Measurements from ENCODE around the gene ACLY. TPM values are rescaled to one million over a fixed set of nuclear protein-coding genes. Genes with fewer than 3 reads are reported as not detected.

ACLY gene
- total and polyA plus RNA-seq, 8 donors = 73.0 to 204 (median 87.3) TPM

DNA sequence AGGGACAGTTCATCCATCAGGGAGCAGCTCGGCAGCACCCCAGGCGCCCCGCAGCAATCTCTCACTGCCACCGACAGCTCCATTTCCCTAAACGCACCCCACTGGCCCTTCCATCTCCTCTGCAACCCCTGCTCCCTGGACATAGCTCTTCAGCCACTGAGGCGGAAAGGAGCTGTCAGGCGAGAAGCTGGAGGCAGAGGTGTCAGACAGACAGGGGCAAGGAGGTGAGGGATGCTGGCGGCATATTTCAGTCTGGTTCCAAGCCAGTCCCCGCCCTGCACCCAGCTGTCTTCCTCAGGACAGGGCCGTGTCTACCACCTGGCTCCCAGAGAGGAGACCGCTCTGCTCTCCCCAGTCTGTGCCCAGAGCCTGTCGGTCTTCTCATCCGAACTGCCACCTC is 9.7 kb downstream of the ACLY start:
- ATAC-seq = no peak
- TF ChIP-seq CTCF (IDR thresholded peaks at IDR 0.05) = no peak
- no peak overlapping the region for H3K4me3 ChIP-seq
- H3K27ac ChIP-seq = no peak overlapping the region
- no peak for DNase-seq
- peaks cover 2 to 8% of the 10 kb centered on the region in 2 donors for H3K4me1 ChIP-seq
- peaks cover 5 to 100% of the 10 kb centered on the region in 2 donors for H3K36me3 ChIP-seq
- no peaks in the 10 kb centered on the region for H3K27me3 ChIP-seq
- intact Hi-C loops (cut with DNase I) = no loop called here
- H3K9me3 ChIP-seq = no peaks in the 10 kb centered on the region

GRCh38 chr17:41907633-41908539 is 10.9 kb downstream of the ACLY start:
- H3K4me3 ChIP-seq = no peak overlapping the region
- no peaks in the 10 kb centered on the region for H3K4me1 ChIP-seq
- no peak for ATAC-seq
- no peak for DNase-seq
- intact Hi-C loops (cut with DNase I) = no loop called here
- H3K27ac ChIP-seq = no peak overlapping the region
- TF ChIP-seq CTCF (IDR thresholded peaks at IDR 0.05) = no peak
- H3K27me3 ChIP-seq = no peaks in the 10 kb centered on the region
- peaks cover 5 to 100% of the 10 kb centered on the region in 2 donors for H3K36me3 ChIP-seq
- no peaks in the 10 kb centered on the region for H3K9me3 ChIP-seq

DNA sequence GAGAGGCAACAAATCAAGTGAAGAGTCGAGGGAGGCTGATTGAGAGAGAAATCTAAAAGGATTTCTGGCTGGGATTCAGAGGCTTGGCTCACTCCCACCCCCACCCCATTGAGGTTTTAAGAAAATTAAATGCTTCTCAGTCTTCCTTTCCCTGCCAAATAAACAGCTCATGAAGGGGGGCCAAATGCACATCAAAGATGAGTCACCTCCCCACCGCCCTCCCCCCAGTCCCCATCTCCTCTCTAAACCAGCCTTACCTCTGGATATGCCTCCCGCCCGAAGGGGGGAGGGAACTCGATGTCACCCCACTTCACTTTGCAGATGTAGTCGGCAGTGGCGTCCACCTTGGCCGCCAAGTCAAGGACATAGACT is 11.6 kb downstream of the ACLY start:
- H3K36me3 ChIP-seq = peaks cover 5 to 100% of the 10 kb centered on the region in 2 donors
- peak; percentile 34 for ATAC-seq
- H3K27ac ChIP-seq = no peak overlapping the region

GRCh38 chr17:41906465-41907184 is 12.1 kb downstream of the ACLY start:
- Histone ChIP-seq H3K4me1 (no peaks in the 10 kb centered on the region), H3K27ac (no peak overlapping the region), H3K36me3 (peaks cover 5 to 100% of the 10 kb centered on the region in 2 donors), H3K9me3 (no peaks in the 10 kb centered on the region), H3K4me3 (no peak overlapping the region), H3K27me3 (no peaks in the 10 kb centered on the region)
- no peak for ATAC-seq
- DNase-seq = no peak
- no peak for TF ChIP-seq CTCF (IDR thresholded peaks at IDR 0.05)
- intact Hi-C loops (cut with DNase I) = no loop called here

More for the DNA sequence above, 11.6 kb downstream of the ACLY start:
- intact Hi-C loops (cut with DNase I) = no loop called here
- no peak for TF ChIP-seq CTCF (IDR thresholded peaks at IDR 0.05)
- Histone ChIP-seq H3K4me3 (no peak overlapping the region), H3K4me1 (no peaks in the 10 kb centered on the region), H3K27me3 (no peaks in the 10 kb centered on the region), H3K9me3 (no peaks in the 10 kb centered on the region)
- DNase-seq = no peak

GRCh38 chr17:41905172-41905571 is 13.6 kb downstream of the ACLY start:
- no peaks in the 10 kb centered on the region for H3K4me1 ChIP-seq
- peaks cover 5 to 100% of the 10 kb centered on the region in 2 donors for H3K36me3 ChIP-seq
- no peak overlapping the region for H3K27ac ChIP-seq
- H3K4me3 ChIP-seq = no peak overlapping the region
- H3K27me3 ChIP-seq = no peaks in the 10 kb centered on the region
- DNase-seq = no peak
- intact Hi-C loops (cut with DNase I) = no loop called here
- H3K9me3 ChIP-seq = no peaks in the 10 kb centered on the region
- TF ChIP-seq CTCF (IDR thresholded peaks at IDR 0.05) = no peak
- no peak for ATAC-seq
